PC-3 (cell line): ENCODE results near the gene SERPINI2.

Source experiments
- CTCF ChIP-seq: fragments of 300-600 bp; sonication (generic); conservative IDR thresholded peaks from 2 replicates; pipeline ENCODE4 v1.5.1; 2017; ENCODE audit warnings: antibody characterized with exemption, low read depth, mild to moderate bottlenecking, low read length
- EZH2 ChIP-seq: fragments of 300-600 bp; sonication (generic); IDR thresholded peaks from one replicate; pipeline ENCODE4 v1.6.1; 2017; ENCODE audit warnings: antibody characterized with exemption, mild to moderate bottlenecking, low read length; ENCODE audit not compliant: unreplicated experiment
- EZH2phosphoT487 ChIP-seq: fragments of 300-600 bp; sonication (generic); IDR thresholded peaks from 2 replicates; pipeline ENCODE4 v1.6.1; 2018; ENCODE audit warnings: mild to moderate bottlenecking, antibody characterized with exemption, low read length, borderline replicate concordance

- TF ChIP-seq EZH2 (no peak), CTCF (no peak), EZH2phosphoT487 (no peak)
These were observed 5.8 kb downstream of the SERPINI2 start for GRCh38 chr3:167467848-167468611.
